Osteocyte (in vitro differentiated cells): ENCODE data around the gene GPC5. TPM values are rescaled to one million over a fixed set of nuclear protein-coding genes. Genes with fewer than 3 reads are reported as not detected.

Source experiments
- DNase-seq: peaks from one replicate; pipeline ENCODE4 v3.0.0; 2021; ENCODE audit warnings: mixed read lengths; ENCODE audit not compliant: unreplicated experiment; ENCODE audit errors: extremely low spot score
- H3K27ac Mint-ChIP-seq: one replicate; pipeline ENCODE4 v1.8.0; 2021; ENCODE audit warnings: mild to moderate bottlenecking, mixed read lengths; ENCODE audit not compliant: unreplicated experiment
- H3K27me3 Mint-ChIP-seq: one replicate; pipeline ENCODE4 v1.8.0; 2021; ENCODE audit warnings: mixed read lengths; ENCODE audit not compliant: unreplicated experiment
- H3K36me3 Mint-ChIP-seq: one replicate; pipeline ENCODE4 v1.8.0; 2021; ENCODE audit warnings: mixed read lengths; ENCODE audit not compliant: unreplicated experiment
- H3K4me1 Mint-ChIP-seq: one replicate; pipeline ENCODE4 v1.8.0; 2021; ENCODE audit warnings: mixed read lengths; ENCODE audit not compliant: unreplicated experiment
- H3K4me3 Mint-ChIP-seq: one replicate; pipeline ENCODE4 v1.8.0; 2021; ENCODE audit warnings: mild to moderate bottlenecking, moderate library complexity, mixed read lengths; ENCODE audit not compliant: unreplicated experiment
- H3K9me3 Mint-ChIP-seq: one replicate; pipeline ENCODE4 v1.8.0; 2021; ENCODE audit warnings: mixed read lengths; ENCODE audit not compliant: unreplicated experiment
- total RNA-seq: library from RNA; stranded (reverse); gene quantifications from 2 replicates; pipeline ENCODE4 v1.2.1, GENCODE V29; 2021
- TF ChIP-seq, protein P1 (sequence below): fragments of 200-600 bp; sonication (generic); IDR thresholded peaks from 2 replicates; pipeline ENCODE4 v1.5.0; 2021; ENCODE audit warnings: antibody characterized with exemption, mild to moderate bottlenecking, moderate library complexity

The GPC5 gene
- total RNA-seq, 1 donor from 2014 or later: 12.9 TPM

DNA sequence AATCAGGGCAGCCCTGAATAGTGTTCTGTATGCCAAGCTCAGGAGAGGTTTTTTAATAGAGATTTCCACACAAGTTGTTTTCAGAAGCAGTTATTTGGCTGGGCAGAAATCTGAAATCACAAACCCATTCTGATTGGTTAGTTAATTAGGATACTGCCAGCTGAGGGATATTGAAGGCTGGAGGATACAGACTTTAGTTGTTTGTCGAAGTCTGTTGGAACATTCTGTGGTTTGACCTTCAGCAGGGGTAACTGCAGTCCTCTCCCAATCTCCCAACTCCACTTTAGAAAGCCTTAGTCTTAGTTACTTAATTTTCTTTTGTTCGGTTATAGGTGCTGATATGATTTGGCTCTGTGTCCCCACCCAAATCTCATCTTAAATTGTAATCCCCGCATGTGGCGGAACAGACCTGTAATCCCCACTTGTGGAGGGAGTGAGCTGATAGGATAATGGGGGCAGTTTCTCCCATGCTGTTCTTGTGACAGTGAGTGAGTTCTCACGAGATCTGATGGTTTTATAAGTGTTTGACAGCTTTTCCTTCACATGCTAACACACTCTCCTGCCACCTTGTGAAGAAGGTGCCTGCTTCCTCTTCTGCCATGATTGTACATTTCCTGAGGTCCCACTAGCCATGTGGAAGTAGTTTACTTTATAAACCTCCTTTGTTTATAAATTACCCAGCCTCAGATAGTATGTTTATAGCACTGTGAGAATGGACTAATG lies 169.2 kb downstream of the GPC5 start:
- TF ChIP-seq, protein P1, sequence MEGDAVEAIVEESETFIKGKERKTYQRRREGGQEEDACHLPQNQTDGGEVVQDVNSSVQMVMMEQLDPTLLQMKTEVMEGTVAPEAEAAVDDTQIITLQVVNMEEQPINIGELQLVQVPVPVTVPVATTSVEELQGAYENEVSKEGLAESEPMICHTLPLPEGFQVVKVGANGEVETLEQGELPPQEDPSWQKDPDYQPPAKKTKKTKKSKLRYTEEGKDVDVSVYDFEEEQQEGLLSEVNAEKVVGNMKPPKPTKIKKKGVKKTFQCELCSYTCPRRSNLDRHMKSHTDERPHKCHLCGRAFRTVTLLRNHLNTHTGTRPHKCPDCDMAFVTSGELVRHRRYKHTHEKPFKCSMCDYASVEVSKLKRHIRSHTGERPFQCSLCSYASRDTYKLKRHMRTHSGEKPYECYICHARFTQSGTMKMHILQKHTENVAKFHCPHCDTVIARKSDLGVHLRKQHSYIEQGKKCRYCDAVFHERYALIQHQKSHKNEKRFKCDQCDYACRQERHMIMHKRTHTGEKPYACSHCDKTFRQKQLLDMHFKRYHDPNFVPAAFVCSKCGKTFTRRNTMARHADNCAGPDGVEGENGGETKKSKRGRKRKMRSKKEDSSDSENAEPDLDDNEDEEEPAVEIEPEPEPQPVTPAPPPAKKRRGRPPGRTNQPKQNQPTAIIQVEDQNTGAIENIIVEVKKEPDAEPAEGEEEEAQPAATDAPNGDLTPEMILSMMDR: no peak
- Mint-ChIP-seq H3K9me3 (no peaks in the 10 kb centered on the region), H3K4me1 (peaks cover 38% of the 10 kb centered on the region), H3K27ac (peak overlapping the region; percentile 96), H3K27me3 (peaks cover 2% of the 10 kb centered on the region), H3K4me3 (peak overlapping the region; percentile 8), H3K36me3 (no peaks in the 10 kb centered on the region)
- DNase-seq: no peak

DNA sequence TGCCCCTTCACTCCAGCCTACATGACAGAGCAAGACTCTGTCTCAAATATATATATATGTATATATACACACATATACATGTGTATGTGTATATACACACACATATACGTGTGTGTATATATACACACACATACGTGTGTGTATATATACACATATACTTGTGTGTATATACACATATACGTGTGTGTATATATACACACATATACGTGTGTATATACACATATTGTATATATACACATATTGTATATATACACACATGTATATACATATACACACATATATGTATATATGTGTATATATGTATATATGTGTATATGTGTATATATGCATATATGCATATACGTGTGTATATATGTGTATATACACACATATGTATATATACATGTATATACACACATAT lies 173.3 kb downstream of the GPC5 start:
- no peaks in the 10 kb centered on the region for H3K9me3 Mint-ChIP-seq
- H3K27ac Mint-ChIP-seq: no peak overlapping the region
- no peaks in the 10 kb centered on the region for H3K36me3 Mint-ChIP-seq
- DNase-seq: no peak
- H3K27me3 Mint-ChIP-seq: no peaks in the 10 kb centered on the region
- TF ChIP-seq, protein P1: no peak
- no peak overlapping the region for H3K4me3 Mint-ChIP-seq
- H3K4me1 Mint-ChIP-seq: peaks cover 52% of the 10 kb centered on the region

DNA sequence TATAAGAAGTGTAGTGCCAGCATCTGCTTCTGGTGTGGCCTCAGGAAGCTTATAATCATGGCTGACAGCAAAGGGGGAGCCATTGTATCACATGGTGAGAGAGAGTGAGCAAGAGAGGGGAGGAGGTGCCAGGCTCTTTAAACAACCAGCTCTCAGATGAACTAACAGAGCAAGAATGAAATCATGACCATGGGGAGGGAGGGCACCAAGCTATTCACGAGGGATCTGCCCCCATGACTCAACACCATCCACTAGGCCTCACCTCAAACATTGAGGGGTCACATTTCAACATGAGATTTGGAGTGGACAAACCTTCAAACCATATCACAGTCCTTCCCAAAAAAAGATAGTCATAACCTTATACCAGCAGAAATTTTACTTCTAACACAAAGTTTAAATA lies 174.0 kb downstream of the GPC5 start:
- Mint-ChIP-seq H3K9me3 (peaks cover 1% of the 10 kb centered on the region), H3K27ac (peak overlapping the region; percentile 75), H3K27me3 (no peaks in the 10 kb centered on the region), H3K36me3 (no peaks in the 10 kb centered on the region), H3K4me3 (no peak overlapping the region), H3K4me1 (peaks cover 46% of the 10 kb centered on the region)
- no peak for DNase-seq
- TF ChIP-seq, protein P1: no peak

DNA sequence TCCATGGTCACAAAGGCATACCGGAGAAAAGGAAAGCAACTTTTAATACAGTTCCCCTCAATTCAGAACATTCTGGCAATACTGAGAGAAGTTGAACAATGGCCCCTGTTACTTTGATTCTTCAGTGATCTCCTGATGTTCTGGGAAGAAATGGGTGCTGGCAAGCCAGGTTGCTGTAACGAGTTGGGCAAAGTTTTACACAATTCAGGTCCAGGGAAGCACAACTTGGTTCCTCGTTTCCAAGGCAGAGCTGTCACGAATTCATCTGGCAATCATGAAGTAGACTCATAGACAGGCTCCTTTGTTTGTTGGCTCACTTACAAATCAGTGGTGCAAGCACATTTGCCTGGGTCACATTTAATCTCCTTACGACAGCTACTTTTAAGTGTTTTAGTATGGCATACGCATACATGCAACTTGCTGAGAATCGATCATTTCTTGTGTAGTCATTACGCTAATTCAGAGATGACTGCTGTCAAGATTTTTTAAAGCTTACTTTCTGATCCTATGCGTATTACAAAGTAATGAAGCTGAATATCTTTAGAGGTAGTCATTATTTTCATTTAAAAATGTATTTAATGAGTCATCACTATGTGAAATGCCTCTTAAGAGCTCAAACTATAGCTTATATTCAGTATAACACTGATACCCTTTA lies 174.7 kb downstream of the GPC5 start:
- Mint-ChIP-seq H3K27me3 (no peaks in the 10 kb centered on the region), H3K27ac (peak overlapping the region; percentile 75), H3K4me3 (no peak overlapping the region), H3K36me3 (no peaks in the 10 kb centered on the region), H3K9me3 (peaks cover 3% of the 10 kb centered on the region), H3K4me1 (peaks cover 39% of the 10 kb centered on the region)
- TF ChIP-seq, protein P1: no peak
- no peak for DNase-seq

DNA sequence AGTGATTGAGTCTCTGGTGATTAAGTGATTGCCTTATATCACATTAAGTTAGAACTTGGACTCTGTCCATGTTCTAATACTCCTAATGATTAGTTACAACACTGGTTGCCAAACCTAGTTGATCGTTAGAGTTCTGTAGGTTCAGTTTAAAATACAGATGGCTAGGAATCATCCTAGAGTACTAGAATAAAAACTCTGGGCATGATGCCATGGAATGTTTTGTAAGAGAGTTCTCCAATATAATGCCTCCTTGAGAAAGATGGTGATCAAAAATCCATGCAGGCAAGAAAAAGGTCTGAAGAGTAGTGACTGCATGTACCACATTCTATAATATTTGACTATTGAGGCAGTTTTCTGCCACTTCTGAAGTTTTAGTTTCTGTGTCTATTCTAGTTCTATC lies 176.3 kb downstream of the GPC5 start:
- TF ChIP-seq, protein P1: no peak
- Mint-ChIP-seq H3K36me3 (no peaks in the 10 kb centered on the region), H3K4me1 (peaks cover 26% of the 10 kb centered on the region), H3K4me3 (no peak overlapping the region), H3K27me3 (no peaks in the 10 kb centered on the region), H3K9me3 (peaks cover 3% of the 10 kb centered on the region), H3K27ac (no peak overlapping the region)
- DNase-seq: no peak
